K562 (cell line): ENCODE results near the gene ZNF549. TPM values are rescaled to one million over a fixed set of nuclear protein-coding genes. Genes with fewer than 3 reads are reported as not detected.

Source experiments
- CEBPB ChIP-seq: fragments of 450-650 bp; IDR thresholded peaks from 2 replicates; pipeline ENCODE4 v1.6.1; 2016; ENCODE audit warnings: missing genetic modification characterization, missing compliant biosample characterization
- DDX20 ChIP-seq: fragments of 450-650 bp; IDR thresholded peaks from 2 replicates; pipeline ENCODE4 v1.6.1; 2016; ENCODE audit warnings: missing genetic modification characterization, low read depth, mild to moderate bottlenecking, missing compliant biosample characterization, moderate library complexity
- E2F6 ChIP-seq, 2 experiments: IDR thresholded peaks; 2 replicates each; pipeline ENCODE4 v1.6.1; 2011; ENCODE audit warnings: borderline replicate concordance in 1 of 2, control low read depth in 1 of 2, low read depth in 1 of 2, low read length in 1 of 2, mild to moderate bottlenecking in 1 of 2, mixed read lengths in 1 of 2, moderate library complexity in 1 of 2; ENCODE audit not compliant: insufficient read depth in 1 of 2, insufficient read length in 1 of 2, poor library complexity in 1 of 2, severe bottlenecking in 1 of 2; ENCODE audit errors: extremely low read depth in 1 of 2
- FOXP4 ChIP-seq: sonication (generic); formaldehyde crosslinking; IDR thresholded peaks from 2 replicates; pipeline ENCODE4 v1.8.0; 2022; ENCODE audit warnings: mild to moderate bottlenecking, missing genetic modification reagents, borderline replicate concordance
- GATA2 ChIP-seq: sonication (generic); formaldehyde crosslinking; IDR thresholded peaks from 2 replicates; pipeline ENCODE4 v1.4.0; 2020; ENCODE audit warnings: mild to moderate bottlenecking, missing genetic modification reagents
- HDAC8 ChIP-seq: fragments of 450-650 bp; IDR thresholded peaks from 2 replicates; pipeline ENCODE4 v1.6.1; 2016; ENCODE audit warnings: mild to moderate bottlenecking, missing genetic modification characterization, moderate library complexity, missing compliant biosample characterization
- KDM2B ChIP-seq: fragments of 250-450 bp; sonication (Bioruptor Pico); IDR thresholded peaks from 2 replicates; pipeline ENCODE4 v1.8.0; 2021; ENCODE audit warnings: mild to moderate bottlenecking, moderate library complexity
- MED1 ChIP-seq: sonication (generic); formaldehyde crosslinking; IDR thresholded peaks from 2 replicates; pipeline ENCODE4 v1.8.1; 2023; ENCODE audit warnings: missing genetic modification reagents, borderline replicate concordance
- MYC ChIP-seq, 2 experiments: fragments of 250-450 bp in 1 of 2; sonication (Bioruptor Pico) in 1 of 2; IDR thresholded peaks; 2 replicates each; pipeline versions ENCODE4 v1.5.1 to v1.6.1; 2012 to 2021; ENCODE audit warnings: low read depth in 2 of 2, borderline replicate concordance in 1 of 2, improper control_type of control experiment in 1 of 2, low read length in 1 of 2, mild to moderate bottlenecking in 1 of 2, moderate library complexity in 1 of 2
- NCOA6 ChIP-seq: fragments of 450-650 bp; IDR thresholded peaks from 2 replicates; pipeline ENCODE4 v1.6.1; 2017; ENCODE audit warnings: mild to moderate bottlenecking
- PTRF ChIP-seq: fragments of 450-650 bp; IDR thresholded peaks from 2 replicates; pipeline ENCODE4 v1.6.1; 2016; ENCODE audit warnings: mild to moderate bottlenecking, missing genetic modification characterization, missing compliant biosample characterization
- RFX7 ChIP-seq: fragments of 250-450 bp; sonication (Bioruptor Pico); IDR thresholded peaks from 2 replicates; pipeline ENCODE4 v1.5.1; 2021; ENCODE audit warnings: mild to moderate bottlenecking
- SAFB ChIP-seq: fragments of 200-400 bp; formaldehyde crosslinking; IDR thresholded peaks from 2 replicates; pipeline ENCODE4 v1.6.1; 2017; ENCODE audit warnings: low read depth, low read length, borderline replicate concordance
- SETDB1 ChIP-seq: IDR thresholded peaks from one replicate; pipeline ENCODE4 v1.6.1; 2012; ENCODE audit warnings: low read length, control low read depth, inconsistent platforms
- SMAD2 ChIP-seq: fragments of 150-350 bp; IDR thresholded peaks from 2 replicates; pipeline ENCODE4 v1.6.1; 2014; ENCODE audit warnings: low read depth, mild to moderate bottlenecking, low read length
- TEAD1 ChIP-seq, 2 experiments: fragments of 450-650 bp in 1 of 2; sonication (generic) in 1 of 2; formaldehyde crosslinking; IDR thresholded peaks; 2 replicates each; pipeline versions ENCODE4 v1.4.0 to v1.8.0; 2020 to 2022; ENCODE audit warnings: mild to moderate bottlenecking in 2 of 2, missing genetic modification reagents in 1 of 2
- U2AF2 ChIP-seq: fragments of 200-400 bp; formaldehyde crosslinking; optimal IDR thresholded peaks from 2 replicates; pipeline ENCODE3; 2017; ENCODE audit warnings: low read depth, mild to moderate bottlenecking, low read length
- XRCC5 ChIP-seq: fragments of 200-400 bp; formaldehyde crosslinking; IDR thresholded peaks from 2 replicates; pipeline ENCODE4 v1.6.1; 2017; ENCODE audit warnings: low read depth, mild to moderate bottlenecking, low read length
- ZNF253 ChIP-seq: fragments of 250-450 bp; sonication (Bioruptor Pico); conservative IDR thresholded peaks from 2 replicates; pipeline ENCODE4 v1.6.1; 2021; ENCODE audit warnings: mild to moderate bottlenecking
- ZNF398 ChIP-seq: fragments of 250-450 bp; sonication (Bioruptor Pico); IDR thresholded peaks from 2 replicates; pipeline ENCODE4 v1.8.0; 2021; ENCODE audit warnings: moderate library complexity, mild to moderate bottlenecking, inconsistent platforms
- ZNF589 ChIP-seq: fragments of 200-800 bp; sonication (Bioruptor generic); IDR thresholded peaks from 2 replicates; pipeline ENCODE4 v1.6.1; 2016; ENCODE audit warnings: low read depth, missing genetic modification characterization, missing compliant biosample characterization
- ZNF766 ChIP-seq: fragments of 200-800 bp; sonication (Bioruptor generic); conservative IDR thresholded peaks from 2 replicates; pipeline ENCODE4 v1.6.1; 2016; ENCODE audit warnings: missing genetic modification characterization, missing compliant biosample characterization
- ZNF830 ChIP-seq: fragments of 250-450 bp; sonication (Bioruptor Pico); IDR thresholded peaks from 2 replicates; pipeline ENCODE4 v1.5.0; 2021; ENCODE audit warnings: mild to moderate bottlenecking
- polyA plus RNA-seq, 8 experiments: library from polyadenylated mRNA; depleted of rRNA in 4 of 8; stranded (reverse) in 5 of 8; unstranded in 3 of 8; fragments of >200 nt; fragmentation: Nextera tagmentation in 2 of 8; fragmentation: Illumina TruSeq in 1 of 8; extraction: Ambion mirVana in 2 of 8; extraction: Trizol in 1 of 8; gene quantifications; 2 replicates each; pipeline versions ENCODE4 v1.2.1 to v1.2.3, GENCODE V29; 2011 to 2014; ENCODE audit warnings: inconsistent platforms in 1 of 8, missing spikeins in 1 of 8
- total RNA-seq, 7 experiments: library from RNA; depleted of rRNA in 6 of 7; stranded (reverse); fragments of >200 nt in 6 of 7; fragmentation: Illumina TruSeq in 2 of 7; extraction: Trizol in 2 of 7; gene quantifications; 2 replicates each; pipeline versions ENCODE4 v1.2.1 to v1.2.3, GENCODE V29; 2011 to 2021; ENCODE audit warnings: low replicate concordance in 1 of 7

ZNF549 gene
- total and polyA plus RNA-seq, 9 of the 15 experiments (the other 6 are each of a cell fraction or from before 2014, with no cell fraction given): 0.03 to 0.68 (median 0.25) TPM

GRCh38 chr19:57559404-57560025 is 32.4 kb downstream of the ZNF549 start, which contains the start of gene ZNF550 (continued):
- TF ChIP-seq ZNF589 (CRISPR knock-in tag): no peak
- no peak for TF ChIP-seq CEBPB
- no peak for TF ChIP-seq U2AF2
- no peak for TF ChIP-seq NCOA6
- TF ChIP-seq ZNF830 (CRISPR knock-in tag): no peak
- TF ChIP-seq SETDB1: no peak
- no peak for TF ChIP-seq ZNF398 (CRISPR knock-in tag)
- TF ChIP-seq HDAC8 (tag): no peak
- TF ChIP-seq FOXP4: no peak
- no peak for TF ChIP-seq DDX20 (tag)
- TF ChIP-seq KDM2B (CRISPR knock-in tag): no peak
- TF ChIP-seq GATA2 (CRISPR knock-in tag): no peak
- no peak for TF ChIP-seq TEAD1 (CRISPR knock-in tag; IDR thresholded peaks at IDR 0.05)
- peak; percentile 5 to 29 for TF ChIP-seq E2F6 (IDR thresholded peaks at IDR 0.05; ENCODE audit: borderline replicate concordance in 1 of 2, extremely low read depth in 1 of 2, insufficient read depth in 1 of 2, insufficient read length in 1 of 2, low read depth in 1 of 2, low read length in 1 of 2, poor library complexity in 1 of 2, severe bottlenecking in 1 of 2)
- 0 out of 2 replicates have a peak, but pooled peaks have one; percentile 14 for TF ChIP-seq MYC (IDR thresholded peaks at IDR 0.05; ENCODE audit: low read depth, low read length)
- TF ChIP-seq MYC (CRISPR knock-in tag; IDR thresholded peaks at IDR 0.05; ENCODE audit: borderline replicate concordance, low read depth): no peak
- TF ChIP-seq RFX7: no peak
- no peak for TF ChIP-seq MED1 (CRISPR knock-in tag)
- no peak for TF ChIP-seq SAFB
- TF ChIP-seq ZNF253 (CRISPR knock-in tag): no peak
- no peak for TF ChIP-seq XRCC5
- no peak for TF ChIP-seq SMAD2
- no peak for TF ChIP-seq PTRF (tag)
- no peak for TF ChIP-seq ZNF766 (CRISPR knock-in tag)
